ENCODE results near the gene LUZP2.
"Not testable (repeated sequence)": the region's sequence is repeated elsewhere in the genome, so short reads cannot be mapped to it uniquely, and the experiment has no call there.

Gene LUZP2

GRCh38 chr11:24934733-24935439 is 438.0 kb downstream of the LUZP2 start:
- TF ChIP-seq JUND (IDR thresholded peaks at IDR 0.05; ENCODE audit: low read depth): no peak
- in situ Hi-C loops (cut with HindIII; ENCODE audit: low pct_unique_long_range_greater_than_20kb, low sequenced_read_pairs): no loop called here
- no peak for DNase-seq (ENCODE audit: low read depth in 1 of 2, low spot score in 1 of 2)

GRCh38 chr11:24944891-24945290 is 448.0 kb downstream of the LUZP2 start:
- DNase-seq (ENCODE audit: low read depth in 1 of 2, low spot score in 1 of 2): no peak
- in situ Hi-C loops (cut with HindIII; ENCODE audit: low pct_unique_long_range_greater_than_20kb, low sequenced_read_pairs): no loop called here
- TF ChIP-seq JUND (IDR thresholded peaks at IDR 0.05; ENCODE audit: low read depth): no peak

GRCh38 chr11:24949406-24949805 is 452.6 kb downstream of the LUZP2 start:
- no peak for TF ChIP-seq JUND (IDR thresholded peaks at IDR 0.05; ENCODE audit: low read depth)
- DNase-seq (ENCODE audit: low read depth in 1 of 2, low spot score in 1 of 2): no peak
- in situ Hi-C loops (cut with HindIII; ENCODE audit: low pct_unique_long_range_greater_than_20kb, low sequenced_read_pairs): no loop called here

- in situ Hi-C loops (cut with HindIII; ENCODE audit: low pct_unique_long_range_greater_than_20kb, low sequenced_read_pairs): no loop called here
- TF ChIP-seq JUND (IDR thresholded peaks at IDR 0.05; ENCODE audit: low read depth): no peak
- DNase-seq (ENCODE audit: low read depth in 1 of 2, low spot score in 1 of 2): no peak
These were observed 467.0 kb downstream of the LUZP2 start for GRCh38 chr11:24963852-24964251.

- DNase-seq (ENCODE audit: low read depth in 1 of 2, low spot score in 1 of 2): no peak
- in situ Hi-C loops (cut with HindIII; ENCODE audit: low pct_unique_long_range_greater_than_20kb, low sequenced_read_pairs): no loop called here
- TF ChIP-seq JUND (IDR thresholded peaks at IDR 0.05; ENCODE audit: low read depth): no peak
These were observed 468.9 kb downstream of the LUZP2 start for GRCh38 chr11:24965748-24966147.

GRCh38 chr11:24993903-24994302 is 497.1 kb downstream of the LUZP2 start:
- in situ Hi-C loops (cut with HindIII; ENCODE audit: low pct_unique_long_range_greater_than_20kb, low sequenced_read_pairs): not testable (repeated sequence)

GRCh38 chr11:24999929-25000328 is 503.1 kb downstream of the LUZP2 start:
- DNase-seq (ENCODE audit: low read depth in 1 of 2, low spot score in 1 of 2); in situ Hi-C loops (cut with HindIII; ENCODE audit: low pct_unique_long_range_greater_than_20kb, low sequenced_read_pairs): not testable (repeated sequence)

More at GRCh38 chr11:24993903-24994302, 497.1 kb downstream of the LUZP2 start:
- not testable (repeated sequence) for DNase-seq (ENCODE audit: low read depth in 1 of 2, low spot score in 1 of 2)

GRCh38 chr11:25037431-25037830 is 540.6 kb downstream of the LUZP2 start:
- TF ChIP-seq JUND (IDR thresholded peaks at IDR 0.05; ENCODE audit: low read depth): no peak

GRCh38 chr11:25038131-25038530 is 541.3 kb downstream of the LUZP2 start:
- in situ Hi-C loops (cut with HindIII; ENCODE audit: low pct_unique_long_range_greater_than_20kb, low sequenced_read_pairs): no loop called here
- TF ChIP-seq JUND (IDR thresholded peaks at IDR 0.05; ENCODE audit: low read depth): no peak
- DNase-seq (ENCODE audit: low read depth in 1 of 2, low spot score in 1 of 2): no peak

More at GRCh38 chr11:25037431-25037830, 540.6 kb downstream of the LUZP2 start:
- DNase-seq (ENCODE audit: low read depth in 1 of 2, low spot score in 1 of 2): no peak
- in situ Hi-C loops (cut with HindIII; ENCODE audit: low pct_unique_long_range_greater_than_20kb, low sequenced_read_pairs): no loop called here

GRCh38 chr11:25039165-25039564 is 542.3 kb downstream of the LUZP2 start:
- DNase-seq (ENCODE audit: low read depth in 1 of 2, low spot score in 1 of 2): no peak
- TF ChIP-seq JUND (IDR thresholded peaks at IDR 0.05; ENCODE audit: low read depth): no peak
- in situ Hi-C loops (cut with HindIII; ENCODE audit: low pct_unique_long_range_greater_than_20kb, low sequenced_read_pairs): no loop called here

GRCh38 chr11:25048632-25049031 is 551.8 kb downstream of the LUZP2 start:
- in situ Hi-C loops (cut with HindIII; ENCODE audit: low pct_unique_long_range_greater_than_20kb, low sequenced_read_pairs): no loop called here
- no peak for TF ChIP-seq JUND (IDR thresholded peaks at IDR 0.05; ENCODE audit: low read depth)
- DNase-seq (ENCODE audit: low read depth in 1 of 2, low spot score in 1 of 2): no peak

- no peak for TF ChIP-seq JUND (IDR thresholded peaks at IDR 0.05; ENCODE audit: low read depth)
- in situ Hi-C loops (cut with HindIII; ENCODE audit: low pct_unique_long_range_greater_than_20kb, low sequenced_read_pairs): no loop called here
- no peak for DNase-seq (ENCODE audit: low read depth in 1 of 2, low spot score in 1 of 2)
These were observed 556.0 kb downstream of the LUZP2 start for GRCh38 chr11:25052844-25053243.

- no peak for TF ChIP-seq JUND (IDR thresholded peaks at IDR 0.05; ENCODE audit: low read depth)
- no peak for DNase-seq (ENCODE audit: low read depth in 1 of 2, low spot score in 1 of 2)
- in situ Hi-C loops (cut with HindIII; ENCODE audit: low pct_unique_long_range_greater_than_20kb, low sequenced_read_pairs): no loop called here
These were observed 561.0 kb downstream of the LUZP2 start for GRCh38 chr11:25057861-25058260.

GRCh38 chr11:25065746-25066145 is 568.9 kb downstream of the LUZP2 start:
- DNase-seq (ENCODE audit: low read depth in 1 of 2, low spot score in 1 of 2): no peak
- in situ Hi-C loops (cut with HindIII; ENCODE audit: low pct_unique_long_range_greater_than_20kb, low sequenced_read_pairs): no loop called here
- TF ChIP-seq JUND (IDR thresholded peaks at IDR 0.05; ENCODE audit: low read depth): no peak

Data from T47D (cell line).